Posterior vena cava (tissue), 2 donors: ENCODE results near the gene CDK10. TPM values are rescaled to one million over a fixed set of nuclear protein-coding genes. Genes with fewer than 3 reads are reported as not detected.
"Not testable (repeated sequence)": the region's sequence is repeated elsewhere in the genome, so short reads cannot be mapped to it uniquely, and the experiment has no call there.

Experiments used
- DNase-seq: peaks from one replicate; pipeline ENCODE4 v3.0.0-alpha.2; 2020; ENCODE audit warnings: low spot score
- intact Hi-C, 2 donors: fragments of 100-400 bp; cut with DNase I; formaldehyde crosslinking; loops; one replicate each; pipeline versions ENCODE4 v1.14.1 to v1.14.2; 2022 to 2023
- total RNA-seq, 2 donors: library from RNA; stranded (reverse); fragmentation: NEBNext Ultra II Directional; extraction: Animal tissue kit (Norgen Biotek cat#: 25700); gene quantifications; one replicate each; pipeline ENCODE4 v1.2.1, GENCODE V29; 2021
- donor health status: DM: yes; HTN: yes; CAD: no.
- donor health status: DM: yes; HTN: yes; CAD: no.

Gene CDK10
- total RNA-seq, 2 donors from 2014 or later: 33.7 to 37.5 TPM

DNA sequence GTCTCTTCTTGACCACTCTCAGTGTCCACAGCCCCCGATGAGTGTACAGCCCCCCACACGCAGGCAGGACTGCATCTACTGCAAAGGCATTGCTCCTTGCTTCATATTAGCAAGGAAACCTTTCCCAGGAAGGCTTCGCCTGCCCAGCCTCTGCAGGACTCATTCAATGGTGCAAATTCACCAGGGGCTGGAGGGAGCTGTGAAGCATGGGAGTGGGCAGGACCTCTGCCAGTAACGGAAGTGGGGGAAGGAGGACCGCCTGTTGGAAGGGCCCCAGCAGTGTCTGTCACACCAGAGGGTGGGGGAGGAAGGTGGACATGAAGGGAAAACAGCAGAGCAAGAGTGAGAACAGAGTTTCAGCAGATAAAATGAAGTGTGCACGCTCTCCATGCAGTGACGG, 26.3 kb upstream of the CDK10 start:
- intact Hi-C loops: no loop called here
- DNase-seq: no peak

DNA sequence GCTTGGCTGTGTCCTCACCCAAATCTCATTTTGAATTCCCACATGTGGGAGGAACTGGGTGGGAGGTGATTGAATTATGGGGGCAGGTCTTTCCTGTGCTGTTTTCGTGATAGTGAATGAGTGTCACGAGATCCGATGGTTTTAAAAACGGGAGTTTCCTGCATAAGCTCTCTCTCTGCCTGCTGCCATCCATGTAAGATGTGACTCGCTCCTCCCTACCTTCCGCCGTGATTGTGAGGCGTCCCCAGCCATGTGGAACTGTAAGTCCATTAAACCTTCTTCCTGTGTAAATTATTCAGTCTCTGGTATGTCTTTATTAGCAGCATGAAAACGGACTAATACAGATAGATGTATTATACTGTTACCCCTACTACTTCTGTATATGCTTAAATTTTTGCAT, 25.3 kb upstream of the CDK10 start:
- intact Hi-C loops: loop anchor here in 1 of 2 donors (1.0 kb wide), 1 partner anchor 10 kb away; no protein-coding TSS in a partner anchor
- no peak for DNase-seq

DNA sequence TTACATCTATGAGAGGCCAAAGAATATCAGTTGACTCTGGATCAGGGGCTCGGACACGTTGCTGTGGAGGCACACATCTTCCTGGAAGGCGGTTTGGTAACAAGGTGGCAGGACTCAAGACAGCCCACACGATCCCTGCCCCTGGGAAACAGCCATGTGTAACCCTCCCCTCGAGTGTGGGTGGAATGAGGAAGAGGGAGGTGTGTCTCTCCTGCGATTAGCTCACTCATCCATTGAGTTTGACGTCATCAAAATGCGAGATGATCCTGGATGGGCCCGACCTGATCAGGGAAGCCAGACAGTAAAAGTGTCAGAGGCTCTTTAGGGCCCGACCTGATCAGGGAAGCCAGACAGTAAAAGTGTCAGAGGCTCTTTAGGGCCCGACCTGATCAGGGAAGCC, 22.3 kb upstream of the CDK10 start:
- intact Hi-C loops, DNase-seq: not testable (repeated sequence)

DNA sequence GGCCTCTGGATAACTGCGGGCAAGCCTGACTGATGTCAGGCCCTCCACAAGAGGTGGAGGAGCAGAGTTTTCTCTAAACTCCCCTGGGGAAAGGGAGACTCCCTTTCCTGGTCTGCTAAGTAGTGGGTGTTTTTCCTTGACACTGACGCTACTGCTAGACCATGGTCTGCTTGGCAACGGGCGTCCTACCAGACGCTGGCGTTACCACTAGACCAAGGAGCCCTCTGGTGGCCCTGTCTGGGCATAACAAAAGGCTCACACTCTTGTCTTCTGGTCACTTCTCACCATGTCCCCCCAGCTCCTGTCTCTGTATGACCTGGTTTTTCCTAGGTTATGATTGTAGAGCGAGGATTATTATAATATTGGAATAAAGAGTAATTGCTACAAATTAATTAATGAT, 19.5 kb upstream of the CDK10 start:
- intact Hi-C loops, DNase-seq: not testable (repeated sequence)

DNA sequence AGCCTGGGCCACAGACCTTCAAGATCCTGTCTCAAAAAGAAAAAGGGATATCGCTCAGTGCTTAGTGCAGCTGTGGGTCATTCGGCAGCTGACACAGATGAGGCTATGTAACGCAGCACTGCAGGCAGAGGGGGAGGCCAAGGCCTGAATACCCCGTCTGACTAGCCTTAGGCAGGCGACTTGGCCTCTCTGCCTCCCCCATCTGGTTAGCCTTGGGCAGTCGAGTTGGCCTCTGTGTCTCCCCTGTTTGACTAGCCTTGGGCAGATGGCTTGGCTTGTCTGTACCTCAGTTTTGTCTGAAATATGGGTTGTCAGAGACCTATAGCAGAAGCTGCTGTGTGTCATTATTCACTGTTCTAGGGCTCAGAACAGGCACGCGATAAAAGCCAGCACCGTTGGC, 18.9 kb upstream of the CDK10 start:
- DNase-seq: no peak
- intact Hi-C loops: no loop called here

DNA sequence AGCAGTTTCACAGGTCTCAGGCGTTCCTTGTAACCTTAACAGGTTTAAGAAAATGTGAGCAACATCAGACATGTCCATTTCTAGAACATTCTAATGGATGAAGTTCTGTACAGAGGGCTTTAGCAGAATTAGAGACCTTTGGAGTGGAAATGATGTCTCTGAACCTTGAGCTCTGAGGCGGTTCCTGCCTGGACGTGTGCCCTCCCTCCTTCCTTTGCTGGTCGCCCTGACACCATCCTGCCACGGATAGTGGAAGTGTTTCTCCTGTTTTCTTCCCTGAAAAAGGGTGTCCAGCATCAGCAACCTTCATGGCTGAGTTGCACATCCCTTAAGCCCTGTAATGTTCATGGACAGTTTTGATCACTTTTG, 17.7 kb upstream of the CDK10 start:
- intact Hi-C loops: no loop called here
- DNase-seq: no peak

DNA sequence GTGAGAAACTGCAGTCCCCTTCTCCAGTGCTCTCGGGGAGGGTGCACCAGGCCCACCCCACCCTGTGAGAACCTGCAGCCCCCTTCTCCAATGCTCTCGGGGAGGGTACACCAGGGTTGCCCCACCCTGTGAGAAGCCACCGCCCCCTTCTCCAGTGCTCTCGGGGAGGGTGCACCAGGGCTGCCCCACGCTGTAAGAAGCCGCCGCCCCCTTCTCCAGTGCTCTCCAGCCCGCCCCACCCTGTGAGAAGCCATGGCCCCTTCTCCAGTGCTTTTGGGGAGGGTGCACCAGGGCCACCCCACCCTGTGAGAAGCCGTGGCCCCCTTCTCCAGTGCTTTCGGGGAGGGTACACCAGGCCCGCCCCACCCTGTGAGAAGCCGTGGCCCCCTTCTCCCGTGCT, 16.7 kb upstream of the CDK10 start:
- intact Hi-C loops: no loop called here
- DNase-seq: no peak

DNA sequence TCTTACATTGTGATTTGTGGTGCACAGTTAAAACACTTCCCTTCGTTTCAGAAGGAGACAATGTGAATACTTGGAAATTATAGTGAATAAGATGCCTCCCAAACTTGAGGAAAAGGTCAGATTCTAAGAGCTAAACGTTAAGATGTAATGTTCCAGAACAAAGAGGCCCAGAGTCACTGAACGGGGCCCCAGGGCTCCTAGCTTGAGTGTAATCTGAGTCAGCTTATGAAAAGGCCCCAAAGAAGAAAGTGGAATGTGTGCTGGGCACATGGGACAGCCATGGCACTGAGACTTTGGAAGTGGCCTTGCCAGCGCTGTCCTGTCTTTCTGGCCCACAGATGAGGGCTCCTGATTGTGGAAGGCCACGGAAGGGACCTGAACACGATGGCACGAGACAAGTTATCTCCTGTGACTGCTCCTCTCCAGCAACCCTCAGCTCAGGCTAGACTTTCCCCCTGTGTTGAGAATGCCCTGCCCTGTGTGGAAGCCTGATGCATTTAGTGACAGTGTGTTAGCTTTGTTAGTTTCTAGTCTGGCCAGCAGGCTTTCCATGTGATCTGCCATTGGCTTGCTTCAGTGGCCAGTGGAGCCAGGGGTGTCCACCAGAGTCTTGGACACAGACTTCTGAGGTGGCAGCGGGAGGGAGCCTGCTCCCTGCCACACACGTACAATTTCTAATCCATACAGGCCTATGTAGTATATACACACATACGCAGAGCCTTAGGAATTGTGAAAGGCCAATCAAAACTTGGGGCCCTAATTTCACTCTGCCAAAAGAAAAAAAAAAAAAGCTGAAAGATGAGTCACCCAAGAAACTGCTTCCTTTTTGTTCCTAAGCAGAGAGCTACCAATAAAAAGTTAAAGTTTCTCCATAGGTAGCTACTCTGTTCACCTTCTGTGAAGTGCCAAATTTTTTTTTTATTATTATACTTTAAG, 15.7 kb upstream of the CDK10 start:
- no peak for DNase-seq
- intact Hi-C loops: no loop called here

DNA sequence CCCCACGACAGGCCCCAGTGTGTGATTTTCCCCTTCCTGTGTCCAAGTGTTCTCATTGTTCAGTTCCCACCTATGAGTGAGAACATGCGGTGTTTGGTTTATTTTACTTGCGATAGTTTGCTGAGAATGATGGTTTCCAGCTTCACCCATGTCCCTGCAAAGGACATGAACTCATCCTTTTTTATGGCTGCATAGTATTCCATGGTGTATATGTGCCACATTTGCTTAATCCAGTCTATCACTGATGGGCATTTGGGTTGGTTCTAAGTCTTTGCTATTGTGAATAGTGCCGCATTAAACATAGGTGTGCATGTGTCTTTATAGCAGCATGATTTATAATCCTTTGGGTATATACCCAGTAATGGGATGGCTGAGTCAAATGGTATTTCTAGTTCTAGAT, 14.9 kb upstream of the CDK10 start:
- intact Hi-C loops, DNase-seq: not testable (repeated sequence)

DNA sequence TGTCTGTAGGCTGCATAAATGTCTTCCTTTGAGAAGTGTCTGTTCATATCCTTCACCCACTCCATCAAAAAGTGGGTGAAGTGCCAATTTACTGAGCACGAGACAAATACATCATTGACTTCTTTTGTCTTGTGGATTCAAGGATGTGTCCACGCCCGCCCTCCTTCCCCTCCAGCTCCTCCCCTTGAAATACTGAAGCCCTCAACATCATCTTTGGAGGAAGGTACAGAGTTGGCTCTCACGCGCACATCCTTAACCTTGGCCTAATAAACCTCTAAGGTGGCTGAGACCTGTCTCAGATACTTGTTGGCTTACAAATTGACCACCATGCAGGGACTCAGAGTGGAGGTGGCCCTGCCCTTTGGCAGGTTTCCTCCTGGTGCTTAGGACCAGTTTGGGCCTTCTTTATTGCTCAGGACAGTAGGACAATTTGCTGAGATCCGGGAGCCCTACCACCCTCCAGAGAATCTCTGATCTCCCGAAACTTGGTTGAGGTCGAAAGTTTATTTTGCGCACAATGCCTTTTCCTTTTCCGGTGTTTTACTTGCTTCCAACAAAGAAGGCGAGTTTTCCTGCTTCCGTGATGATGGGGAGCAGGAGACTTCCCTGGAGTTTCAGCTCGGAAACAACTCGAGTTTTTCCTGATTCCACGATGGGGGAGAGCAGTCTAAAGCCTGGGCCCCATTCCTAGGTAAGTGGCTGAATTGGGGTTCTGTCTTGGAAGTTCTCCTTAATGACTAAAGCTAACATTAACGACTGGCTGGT, 14.1 kb upstream of the CDK10 start:
- intact Hi-C loops: no loop called here
- DNase-seq: no peak

DNA sequence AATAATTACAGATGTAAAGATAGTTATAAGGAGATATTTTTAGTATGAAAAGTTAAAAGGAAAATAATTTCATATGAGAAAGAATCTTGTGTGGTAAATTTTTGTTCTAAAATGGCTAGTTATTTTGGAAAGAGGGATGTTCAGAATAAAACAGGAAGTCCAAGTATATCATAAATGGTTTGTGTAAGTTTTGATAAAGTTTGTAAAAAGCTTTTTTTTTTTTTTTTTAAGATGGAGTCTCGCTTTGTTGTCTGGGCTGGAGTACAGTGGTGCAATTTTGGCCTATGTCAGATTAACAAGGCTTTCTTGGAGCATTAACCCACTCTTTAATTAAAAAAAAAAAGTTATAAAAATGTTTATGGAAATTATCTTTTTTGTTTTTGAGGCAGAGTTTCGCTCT, 8.2 kb upstream of the CDK10 start:
- intact Hi-C loops: no loop called here
- DNase-seq: no peak

DNA sequence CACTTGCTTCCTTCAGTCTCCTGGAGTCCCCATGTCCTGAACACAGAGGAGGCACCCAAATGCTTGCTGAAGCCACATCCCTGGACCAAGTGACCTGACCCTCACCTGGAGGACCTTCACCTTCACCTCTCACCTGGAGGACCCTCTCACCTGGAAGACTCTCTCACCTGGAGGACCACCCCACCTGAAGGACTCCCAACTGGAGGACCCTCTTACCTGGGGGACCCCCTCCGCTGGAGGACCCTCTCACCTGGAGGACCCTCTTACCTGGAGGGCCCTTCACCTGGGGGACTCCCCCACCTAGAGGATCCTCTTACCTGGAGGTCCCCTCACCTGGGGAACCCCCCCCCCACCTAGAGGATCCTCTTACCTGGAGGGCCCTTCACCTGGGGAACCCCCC, 573 bp upstream of the CDK10 start:
- intact Hi-C loops: no loop called here
- no peak for DNase-seq

DNA sequence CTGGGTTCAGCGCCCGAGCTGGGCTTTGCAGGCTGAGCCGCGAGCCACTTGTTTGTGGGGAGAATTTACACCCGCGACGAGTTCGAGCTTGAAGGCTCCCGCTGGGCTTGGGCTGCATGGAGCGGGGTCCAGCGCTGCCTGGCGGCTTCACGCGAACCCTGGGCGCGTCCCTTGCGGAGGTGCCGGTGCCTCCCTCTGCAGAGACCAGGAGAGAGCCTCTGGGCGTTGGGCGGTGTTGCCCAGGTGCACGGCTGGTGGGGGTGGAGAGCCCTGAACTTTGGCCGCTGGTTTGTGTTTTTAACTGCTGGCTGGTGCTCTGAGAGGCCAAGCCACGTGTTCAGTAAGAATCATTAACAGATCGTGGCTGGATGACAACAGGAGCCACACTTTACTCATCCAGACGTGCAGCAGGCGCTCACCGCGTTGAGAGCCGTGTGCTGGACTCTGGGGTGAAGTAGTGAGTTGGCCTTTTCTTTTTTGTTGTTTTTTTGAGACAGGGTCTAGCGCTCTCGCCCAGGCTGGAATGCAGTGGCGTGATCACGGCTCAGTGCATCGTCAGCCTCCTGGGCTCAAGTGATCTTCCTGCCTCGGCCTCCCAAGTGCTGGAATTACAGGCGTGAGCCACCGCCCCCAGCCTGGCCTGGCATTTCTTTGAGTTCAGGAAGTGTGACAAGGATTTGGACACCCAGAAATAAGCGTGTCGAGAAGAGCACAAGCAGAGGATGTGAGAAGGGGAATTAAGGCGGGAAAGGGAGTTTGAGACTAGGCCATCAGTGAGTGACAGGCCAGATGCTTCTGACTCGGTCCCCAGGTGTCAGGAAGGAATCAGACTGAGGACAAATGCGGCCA, 827 bp downstream of the CDK10 start:
- DNase-seq: no peak
- intact Hi-C loops: no loop called here

DNA sequence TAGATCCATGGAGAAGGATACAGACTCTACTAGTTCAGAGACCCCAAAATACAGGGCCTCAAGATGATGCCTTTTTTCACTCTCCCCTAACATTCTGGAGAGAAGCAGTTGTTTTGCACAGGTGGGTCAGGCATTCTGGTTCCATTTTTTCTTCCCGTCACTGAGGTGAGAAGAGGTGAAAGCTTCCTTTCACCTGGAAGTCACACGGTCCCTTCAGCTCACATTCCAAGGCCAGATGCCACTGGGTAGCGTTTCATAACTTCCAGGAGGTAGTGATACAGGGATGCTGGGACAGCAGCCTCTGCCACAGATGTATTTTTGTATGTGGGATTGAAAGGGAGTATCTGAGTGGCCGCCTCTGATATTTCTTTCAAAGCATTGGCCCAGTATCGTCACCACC, 1.9 kb downstream of the CDK10 start:
- intact Hi-C loops: no loop called here
- no peak for DNase-seq

DNA sequence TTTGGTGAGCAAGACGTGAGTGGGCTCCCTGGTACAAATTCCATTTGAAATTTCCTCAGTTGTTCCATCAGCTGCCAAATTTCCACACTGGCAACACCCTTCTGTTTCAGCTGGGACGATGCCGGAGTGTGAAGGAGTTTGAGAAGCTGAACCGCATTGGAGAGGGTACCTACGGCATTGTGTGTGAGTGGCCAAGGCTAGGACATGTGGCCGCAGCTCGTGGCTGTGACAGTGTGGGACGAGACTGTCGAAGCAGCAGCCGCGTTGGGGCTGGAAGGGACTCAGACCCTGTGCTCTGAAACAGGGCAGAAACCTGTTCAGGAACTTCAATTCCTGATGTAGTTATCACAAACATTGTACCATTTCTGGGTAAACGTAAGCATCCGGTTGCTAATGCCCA, 2.7 kb downstream of the CDK10 start:
- intact Hi-C loops: no loop called here
- DNase-seq: no peak

DNA sequence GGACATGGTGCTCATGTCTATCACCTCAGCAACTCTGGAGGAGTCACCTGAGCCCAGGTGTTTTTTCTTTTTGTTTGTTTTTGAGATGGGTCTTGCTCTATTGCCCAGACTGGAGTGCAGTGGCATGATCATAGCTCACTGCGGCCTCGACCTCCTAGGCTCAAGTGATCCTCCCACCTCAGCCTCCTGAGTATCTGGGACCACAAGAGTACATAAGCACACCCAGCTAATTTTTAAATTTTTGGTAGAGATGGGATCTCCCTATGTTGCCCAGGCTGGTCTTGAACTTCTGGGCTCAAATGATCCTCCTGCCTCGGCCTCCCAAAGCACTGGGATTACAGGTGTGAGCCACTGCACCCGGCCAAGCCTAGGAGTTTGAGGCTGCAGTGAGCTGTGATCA, 3.1 kb downstream of the CDK10 start:
- intact Hi-C loops: not testable (repeated sequence)

DNA sequence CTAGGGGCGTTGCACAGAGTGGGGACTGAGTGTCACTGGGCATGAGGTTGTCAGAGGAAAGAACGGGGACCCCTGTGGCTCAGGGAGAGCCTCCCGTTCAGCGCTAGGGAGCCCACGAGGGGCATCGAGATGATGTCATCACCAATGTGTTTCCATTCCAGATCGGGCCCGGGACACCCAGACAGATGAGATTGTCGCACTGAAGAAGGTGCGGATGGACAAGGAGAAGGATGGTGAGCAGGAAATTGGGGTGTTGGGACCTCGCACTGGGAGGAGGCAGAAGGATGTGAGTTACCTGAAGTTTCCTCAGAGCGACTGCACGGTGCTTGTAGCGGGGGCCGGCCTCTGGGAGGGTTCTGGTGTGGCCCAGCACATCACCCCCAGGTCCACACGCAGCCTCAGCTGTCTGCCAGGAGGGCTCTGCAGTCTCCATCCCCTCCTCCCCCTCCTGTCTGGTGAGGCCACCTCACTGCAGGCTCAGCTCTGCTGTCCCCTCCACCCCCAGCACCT, 4.0 kb downstream of the CDK10 start:
- intact Hi-C loops: no loop called here

More for the DNA sequence above, 3.1 kb downstream of the CDK10 start:
- DNase-seq: not testable (repeated sequence)

DNA sequence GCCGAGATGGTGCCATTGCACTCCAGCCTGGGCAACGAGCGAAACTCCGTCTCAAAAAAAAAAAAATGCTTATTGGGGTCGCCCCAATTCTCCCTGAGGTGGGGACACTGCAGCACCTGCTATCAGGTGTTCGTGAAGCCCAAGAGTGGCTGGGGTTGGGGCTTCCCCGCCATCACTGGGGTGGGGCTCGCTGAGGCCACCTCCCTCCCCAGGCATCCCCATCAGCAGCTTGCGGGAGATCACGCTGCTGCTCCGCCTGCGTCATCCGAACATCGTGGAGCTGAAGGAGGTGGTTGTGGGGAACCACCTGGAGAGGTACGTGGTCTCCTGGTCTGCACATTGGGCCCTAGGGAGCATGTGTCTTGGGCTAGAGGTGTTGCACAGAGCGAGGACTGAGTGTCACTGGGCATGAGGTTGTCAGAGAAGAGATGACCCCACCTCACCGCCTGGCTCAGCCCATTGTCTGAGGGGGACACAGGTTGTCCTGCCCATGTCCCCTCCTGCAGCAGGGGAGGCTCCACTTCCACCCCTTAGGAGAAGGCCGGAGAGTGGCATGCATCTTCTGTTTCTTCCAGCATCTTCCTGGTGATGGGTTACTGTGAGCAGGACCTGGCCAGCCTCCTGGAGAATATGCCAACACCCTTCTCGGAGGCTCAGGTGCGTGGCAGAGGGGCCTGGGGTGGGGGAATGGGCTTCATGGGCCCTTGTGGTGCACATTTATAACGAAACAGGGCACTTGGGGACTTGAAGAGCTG, 4.9 kb downstream of the CDK10 start:
- intact Hi-C loops: no loop called here
- DNase-seq: no peak

More for the DNA sequence above, 4.0 kb downstream of the CDK10 start:
- no peak for DNase-seq
